GM12873 (cell line): ENCODE results near the gene NEMP2.

Source experiments
- TF ChIP-seq, protein P1 (sequence below): IDR thresholded peaks from 2 replicates; pipeline ENCODE4 v1.5.1; 2012; ENCODE audit warnings: low read depth, mild to moderate bottlenecking, moderate library complexity, low read length, control low read depth; ENCODE audit not compliant: insufficient read depth; ENCODE audit errors: missing control alignments

Gene NEMP2

DNA sequence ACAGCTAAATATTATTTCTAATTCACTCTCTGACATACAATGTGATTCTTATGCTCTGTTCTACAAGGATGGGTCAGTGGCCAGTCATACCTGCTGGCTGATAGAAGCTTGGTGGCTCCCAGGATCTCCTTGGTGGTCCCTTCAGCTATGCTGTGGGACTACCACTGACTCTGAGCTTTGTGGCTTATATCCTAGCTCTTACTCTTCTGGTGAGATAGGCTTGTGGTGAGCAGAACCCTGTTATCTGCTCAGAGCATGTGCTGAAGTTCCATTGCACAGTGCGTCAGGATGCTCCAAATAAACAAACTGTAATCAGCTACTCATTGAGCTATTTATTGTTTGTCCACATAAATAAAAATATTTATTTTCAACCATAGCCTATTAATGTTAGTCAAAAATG is 74.6 kb downstream of the NEMP2 start:
- TF ChIP-seq, protein P1, sequence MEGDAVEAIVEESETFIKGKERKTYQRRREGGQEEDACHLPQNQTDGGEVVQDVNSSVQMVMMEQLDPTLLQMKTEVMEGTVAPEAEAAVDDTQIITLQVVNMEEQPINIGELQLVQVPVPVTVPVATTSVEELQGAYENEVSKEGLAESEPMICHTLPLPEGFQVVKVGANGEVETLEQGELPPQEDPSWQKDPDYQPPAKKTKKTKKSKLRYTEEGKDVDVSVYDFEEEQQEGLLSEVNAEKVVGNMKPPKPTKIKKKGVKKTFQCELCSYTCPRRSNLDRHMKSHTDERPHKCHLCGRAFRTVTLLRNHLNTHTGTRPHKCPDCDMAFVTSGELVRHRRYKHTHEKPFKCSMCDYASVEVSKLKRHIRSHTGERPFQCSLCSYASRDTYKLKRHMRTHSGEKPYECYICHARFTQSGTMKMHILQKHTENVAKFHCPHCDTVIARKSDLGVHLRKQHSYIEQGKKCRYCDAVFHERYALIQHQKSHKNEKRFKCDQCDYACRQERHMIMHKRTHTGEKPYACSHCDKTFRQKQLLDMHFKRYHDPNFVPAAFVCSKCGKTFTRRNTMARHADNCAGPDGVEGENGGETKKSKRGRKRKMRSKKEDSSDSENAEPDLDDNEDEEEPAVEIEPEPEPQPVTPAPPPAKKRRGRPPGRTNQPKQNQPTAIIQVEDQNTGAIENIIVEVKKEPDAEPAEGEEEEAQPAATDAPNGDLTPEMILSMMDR, result no peak

DNA sequence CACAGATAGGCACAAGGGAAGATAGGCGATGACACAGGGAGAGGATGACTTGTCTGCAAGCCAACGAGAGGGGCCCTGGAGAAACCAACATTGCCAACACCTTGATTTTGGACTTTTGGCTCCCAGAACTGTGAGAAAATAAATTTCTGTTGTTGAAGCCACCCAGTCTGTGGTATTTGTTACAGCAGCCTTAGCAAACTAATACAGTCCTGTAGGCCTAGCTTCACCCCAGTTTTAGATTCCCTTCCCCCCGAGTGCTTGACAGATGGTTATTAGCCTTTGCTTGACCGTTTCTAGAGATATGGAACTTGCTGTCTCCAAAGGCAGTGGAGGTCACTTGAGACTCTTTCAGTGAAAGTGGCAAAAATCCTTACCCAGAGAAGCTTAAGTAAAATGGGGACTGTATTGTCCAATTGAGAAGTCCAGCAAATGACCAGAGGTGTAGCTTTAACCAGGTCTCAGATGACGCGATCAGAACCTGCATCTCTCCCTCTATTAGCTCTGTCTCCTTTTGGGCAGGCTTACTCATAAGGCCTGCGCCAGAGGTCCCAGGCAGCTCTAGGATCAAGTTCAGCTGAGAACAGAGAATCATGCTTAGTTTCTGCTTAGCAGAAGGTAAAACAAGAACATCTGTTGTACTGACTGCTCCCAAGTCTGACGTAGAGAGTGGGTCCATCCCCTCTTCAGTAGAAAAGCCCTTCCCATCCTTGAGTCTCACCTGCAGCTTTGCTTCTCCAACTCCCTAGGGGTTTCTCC is 76.0 kb downstream of the NEMP2 start:
- TF ChIP-seq, protein P1, result no peak

DNA sequence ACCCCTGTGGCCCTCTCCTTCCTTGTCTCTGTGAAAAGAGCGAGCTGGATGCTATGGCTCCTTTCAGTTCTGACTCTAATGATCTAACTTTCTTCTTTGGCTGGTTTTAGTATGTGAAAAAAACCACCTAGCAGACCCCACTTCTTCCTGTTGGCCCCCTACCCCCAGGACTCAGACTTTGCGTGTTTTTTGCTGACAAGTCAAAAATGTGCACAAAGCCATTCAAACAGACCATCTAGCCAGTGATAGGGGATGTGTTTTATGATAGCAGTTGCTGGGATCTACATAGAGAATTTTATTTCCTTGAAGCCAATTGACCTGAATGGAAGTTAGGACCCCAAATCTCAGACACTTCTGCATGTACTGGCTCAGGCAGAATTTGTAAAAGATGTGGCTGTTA is 77.3 kb downstream of the NEMP2 start:
- TF ChIP-seq, protein P1, result no peak

DNA sequence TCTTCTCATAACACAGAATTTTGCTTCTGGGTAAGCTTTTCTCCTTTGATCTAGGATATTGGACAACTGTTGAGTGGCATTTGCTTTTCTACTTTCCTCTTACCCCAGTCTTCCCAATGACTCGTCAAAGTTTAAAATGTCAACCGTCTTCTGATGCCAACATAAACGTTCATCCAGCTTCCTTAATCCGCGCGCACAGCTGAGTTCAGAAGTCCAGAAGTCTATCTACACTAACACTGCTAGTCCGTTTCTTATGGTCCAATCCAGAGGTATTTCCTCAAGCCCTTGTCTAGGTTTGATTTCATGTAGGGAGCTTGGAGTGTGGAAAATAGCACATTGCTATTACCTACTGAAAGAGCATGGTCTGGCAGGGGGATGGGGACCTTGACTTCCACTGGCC is 77.7 kb downstream of the NEMP2 start:
- TF ChIP-seq, protein P1, result no peak

DNA sequence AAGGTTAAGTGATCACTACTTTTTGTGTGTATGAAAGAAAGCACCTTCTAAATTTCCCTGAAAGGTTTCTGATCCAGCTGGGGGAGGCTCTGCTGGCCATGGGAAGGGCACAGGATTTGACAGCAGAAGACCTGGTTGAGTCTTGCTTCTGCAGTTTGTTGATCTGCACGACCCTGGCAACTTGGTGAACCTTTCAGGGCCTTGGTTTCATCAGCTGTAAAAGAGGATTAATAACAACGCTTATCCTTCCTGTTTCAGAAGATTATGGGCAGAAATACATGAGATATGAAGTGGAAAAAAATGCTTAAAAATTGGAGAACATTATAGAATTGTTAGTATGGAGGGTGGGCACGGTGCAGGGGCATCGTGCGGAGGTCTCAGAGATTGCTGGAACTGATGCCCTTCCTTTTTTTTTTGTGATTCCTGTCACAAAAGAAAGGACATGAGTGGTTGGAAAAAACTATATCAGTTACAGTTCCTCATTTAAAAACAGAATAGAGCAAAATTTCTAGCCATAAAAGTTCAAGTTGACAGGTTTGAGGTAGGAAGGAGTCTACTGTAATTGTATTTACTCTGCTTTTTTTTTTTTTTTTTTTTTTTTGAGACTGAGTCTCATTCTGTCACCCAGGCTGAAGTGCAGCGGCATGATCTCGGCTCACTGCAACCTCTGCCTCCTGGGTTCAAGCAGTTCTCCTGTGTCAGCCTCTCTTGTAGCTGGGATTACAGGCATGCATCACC is 79.0 kb downstream of the NEMP2 start:
- TF ChIP-seq, protein P1, result no peak

DNA sequence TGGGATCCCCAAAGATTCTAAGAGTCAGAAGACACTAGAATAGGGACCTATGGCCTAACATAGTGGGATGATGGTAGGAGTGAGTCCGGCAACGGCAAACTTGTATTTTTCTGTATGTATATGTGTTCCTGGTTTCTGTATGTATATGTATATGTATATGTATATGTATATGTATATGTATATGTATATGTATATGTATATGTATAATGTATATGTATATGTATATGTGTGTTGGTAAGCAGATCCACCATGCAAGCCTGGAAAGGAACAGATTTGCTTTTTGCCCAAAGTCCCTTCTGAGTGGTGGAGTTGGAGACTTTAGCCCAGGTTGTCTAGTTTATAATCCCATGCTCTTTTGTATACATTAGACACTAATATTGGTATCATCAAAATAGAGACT is 79.7 kb downstream of the NEMP2 start:
- TF ChIP-seq, protein P1, result no peak
